Smooth muscle cell of the coronary artery (primary cell): Measurements from ENCODE around the gene MAST4. TPM values are rescaled to one million over a fixed set of nuclear protein-coding genes. Genes with fewer than 3 reads are reported as not detected.

ENCODE experiments used
- total RNA-seq: library from RNA; depleted of rRNA; stranded (reverse); fragments of >200 nt; gene quantifications from 2 replicates; pipeline ENCODE4 v1.2.3, GENCODE V29; 2014; ENCODE audit warnings: low replicate concordance

MAST4 gene
- total RNA-seq: 8.5 and 13.4 TPM in 2 replicates

DNA sequence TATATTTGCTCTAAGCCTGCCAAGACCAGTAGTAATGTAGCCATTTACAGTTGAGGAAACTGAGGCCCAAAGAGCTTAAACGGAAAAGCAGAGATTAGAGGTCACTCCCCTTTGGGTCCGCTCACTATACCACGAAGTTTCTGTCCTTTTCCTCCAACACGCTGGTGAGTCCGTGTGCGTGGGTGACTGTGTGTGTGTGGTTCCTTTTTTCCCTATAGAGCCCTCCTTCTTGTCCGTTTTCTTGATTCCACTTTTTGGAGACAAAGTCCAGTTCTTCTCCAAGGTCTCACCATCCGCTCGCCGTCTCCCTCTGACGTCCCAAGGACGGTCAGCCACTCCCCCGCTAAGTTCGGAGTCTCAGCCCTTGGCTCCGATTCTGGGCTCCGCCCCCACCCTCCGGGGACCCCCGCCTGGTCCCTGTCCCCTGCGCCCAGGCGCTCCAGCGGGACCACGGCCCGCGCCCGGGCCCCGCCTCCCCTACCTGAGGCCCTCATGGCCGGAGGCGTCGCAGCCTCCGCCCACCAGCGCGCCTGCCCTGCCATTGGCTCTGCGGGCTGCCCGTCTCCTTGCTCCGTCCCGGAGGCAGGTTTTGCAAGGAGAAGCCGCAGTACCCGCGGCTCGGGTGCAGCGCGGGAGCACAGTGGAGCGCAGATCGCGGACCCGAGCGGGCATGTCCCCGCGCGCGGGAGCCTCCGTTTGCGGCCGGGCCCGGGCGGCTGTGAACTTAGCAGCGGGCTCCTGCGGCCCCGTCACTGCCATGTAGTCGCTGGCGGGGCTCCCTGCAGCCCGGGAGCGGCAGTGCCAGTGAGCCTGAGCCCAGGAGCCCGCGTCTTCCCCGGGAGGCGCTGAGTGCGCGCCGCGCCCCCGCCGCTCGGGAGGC lies at the start of gene MAST4:
MAST4 (plus strand) TSS at position 638 of the 880 bp plus-strand sequence. CDS start 263 bp downstream, outside the sequence.

DNA sequence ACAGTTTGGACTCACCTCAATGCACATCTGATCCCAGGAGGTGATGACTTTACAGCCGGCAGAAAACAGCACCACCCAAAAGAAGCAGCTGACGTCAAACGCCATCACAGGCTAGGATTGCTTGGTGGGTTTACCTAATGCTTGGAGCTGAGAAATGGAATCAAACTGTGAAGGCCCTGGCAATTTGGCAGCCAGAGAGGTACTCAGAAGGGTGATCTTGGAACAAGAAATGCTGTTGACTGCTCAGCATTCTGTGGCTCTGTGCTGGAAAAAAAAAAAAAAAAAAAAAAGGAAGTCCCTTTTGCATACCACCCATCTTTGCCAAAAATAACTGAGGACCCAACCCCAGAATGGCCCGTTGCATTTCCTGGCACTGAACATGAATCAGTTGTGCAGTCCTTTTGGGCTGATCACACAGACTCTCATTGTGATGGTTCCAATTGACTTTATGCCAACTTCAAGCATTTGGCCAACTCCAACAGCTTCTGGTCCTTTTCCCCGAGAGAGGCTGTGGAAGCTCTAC lies 600.4 kb downstream of the MAST4 start, which contains the start of gene CD180:
CD180 (minus strand) TSS at position 263 of the 523 bp plus-strand sequence; CDS start at position 105, 158 bp downstream.

